K562 treated with DMSO at 1 percent for 24 hours (cell line): Measurements from ENCODE around the gene SMG6. TPM values are rescaled to one million over a fixed set of nuclear protein-coding genes. Genes with fewer than 3 reads are reported as not detected.

Experiments
- total RNA-seq: library from RNA; unstranded; fragments of 300-600 nt; gene quantifications from 2 replicates; pipeline ENCODE4 v1.2.3, GENCODE V29; 2022; ENCODE audit warnings: low read depth; ENCODE audit not compliant: insufficient read depth

SMG6 gene
- 18.9 and 19.3 TPM in 2 replicates for total RNA-seq

GRCh38 chr17:2303204-2304188, at the start of gene SMG6, which contains the start of gene SRR:
Gene SMG6, minus strand, starts transcription at chr17:2303785. Its CDS starts 65 bp downstream, at chr17:2303720.
Gene SRR, plus strand, starts transcription at chr17:2303950. Its CDS starts 11,611 bp downstream, at chr17:2315561.

DNA sequence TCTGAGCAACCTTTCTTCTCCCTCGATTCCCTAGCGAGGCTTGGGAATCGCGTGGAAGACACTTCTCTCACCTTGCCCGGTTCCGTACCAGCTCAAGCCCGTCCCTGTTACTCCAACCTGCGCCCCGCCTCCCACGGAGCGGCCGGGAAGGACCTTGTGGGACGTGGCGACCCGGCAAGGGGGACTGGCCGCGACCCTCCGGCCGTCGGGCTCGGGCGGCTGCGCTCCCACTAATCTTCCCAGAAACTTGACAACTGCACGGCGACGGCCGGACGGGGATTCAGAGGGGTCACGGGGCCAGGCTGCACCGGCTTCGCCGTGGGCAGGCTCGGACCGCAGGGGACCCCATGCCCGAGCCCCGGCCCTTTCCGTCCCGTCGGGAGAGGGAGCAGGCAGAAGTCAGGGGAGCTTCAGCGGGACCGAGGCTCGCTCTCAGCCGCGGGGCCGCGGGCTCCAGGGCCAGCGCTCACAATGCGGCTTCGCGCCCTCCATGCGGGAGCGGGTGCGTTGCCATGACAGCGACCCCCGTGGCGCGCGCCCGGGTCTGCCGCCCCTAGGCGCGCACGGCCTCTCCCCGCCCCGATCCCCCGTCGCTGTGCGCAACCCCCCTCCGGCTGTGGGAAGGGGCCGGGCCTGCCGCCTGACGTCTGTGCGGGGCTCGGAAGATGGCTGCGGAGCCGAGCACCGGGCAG, 33.4 kb upstream of the SMG6 start, which contains the start of gene SGSM2:
Gene SGSM2, plus strand, starts transcription at position 650 of the 692 bp plus-strand sequence. CDS start 188 bp downstream, outside the sequence.

GRCh38 chr17:2336215-2336851, 32.7 kb upstream of the SMG6 start, which contains the start of gene TSR1:
Gene TSR1, minus strand, starts transcription at chr17:2336457. Its CDS starts 30 bp downstream, at chr17:2336427.

DNA sequence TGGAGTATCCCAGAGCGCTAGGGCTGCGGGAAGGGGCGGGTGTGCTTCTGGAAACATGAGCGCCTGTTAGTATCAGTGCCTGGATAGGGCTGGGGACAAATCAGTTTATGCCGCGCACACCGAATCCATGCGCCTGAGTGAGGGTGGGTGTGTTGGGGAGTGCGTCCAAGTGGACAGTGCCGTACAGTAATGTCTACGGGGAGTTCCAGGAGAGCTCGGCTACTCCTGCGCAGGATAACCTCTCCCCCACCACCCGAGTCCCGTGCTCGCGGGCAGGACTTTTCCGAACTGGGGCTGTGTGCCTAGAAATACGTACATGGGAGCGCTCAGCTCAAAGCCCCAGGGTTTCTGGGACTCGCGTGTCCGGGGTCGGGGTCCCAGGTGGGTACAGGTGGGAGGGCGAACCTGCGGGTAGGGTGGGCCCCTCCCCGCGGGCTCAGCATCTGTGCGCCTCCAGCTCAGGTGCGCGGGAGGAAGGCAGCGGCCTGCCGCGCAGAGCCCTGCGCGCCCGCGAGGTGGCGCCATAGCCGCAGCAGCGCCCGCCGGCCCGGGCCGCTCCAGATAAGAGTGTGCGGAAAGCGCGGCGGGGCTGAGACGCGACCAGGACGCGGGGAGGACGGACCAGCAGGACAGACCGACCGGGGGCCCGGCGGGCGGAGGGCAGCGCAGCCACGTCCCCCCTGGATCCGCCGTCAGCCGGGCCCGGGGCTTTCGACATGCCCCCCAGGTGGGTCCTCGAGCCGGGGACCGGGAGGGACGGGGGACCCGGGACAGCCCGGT, 248.9 kb downstream of the SMG6 start, which contains the start of gene HIC1:
Gene HIC1, plus strand, starts transcription at position 592 of the 780 bp plus-strand sequence. CDS start 1,588 bp downstream, outside the sequence.

DNA sequence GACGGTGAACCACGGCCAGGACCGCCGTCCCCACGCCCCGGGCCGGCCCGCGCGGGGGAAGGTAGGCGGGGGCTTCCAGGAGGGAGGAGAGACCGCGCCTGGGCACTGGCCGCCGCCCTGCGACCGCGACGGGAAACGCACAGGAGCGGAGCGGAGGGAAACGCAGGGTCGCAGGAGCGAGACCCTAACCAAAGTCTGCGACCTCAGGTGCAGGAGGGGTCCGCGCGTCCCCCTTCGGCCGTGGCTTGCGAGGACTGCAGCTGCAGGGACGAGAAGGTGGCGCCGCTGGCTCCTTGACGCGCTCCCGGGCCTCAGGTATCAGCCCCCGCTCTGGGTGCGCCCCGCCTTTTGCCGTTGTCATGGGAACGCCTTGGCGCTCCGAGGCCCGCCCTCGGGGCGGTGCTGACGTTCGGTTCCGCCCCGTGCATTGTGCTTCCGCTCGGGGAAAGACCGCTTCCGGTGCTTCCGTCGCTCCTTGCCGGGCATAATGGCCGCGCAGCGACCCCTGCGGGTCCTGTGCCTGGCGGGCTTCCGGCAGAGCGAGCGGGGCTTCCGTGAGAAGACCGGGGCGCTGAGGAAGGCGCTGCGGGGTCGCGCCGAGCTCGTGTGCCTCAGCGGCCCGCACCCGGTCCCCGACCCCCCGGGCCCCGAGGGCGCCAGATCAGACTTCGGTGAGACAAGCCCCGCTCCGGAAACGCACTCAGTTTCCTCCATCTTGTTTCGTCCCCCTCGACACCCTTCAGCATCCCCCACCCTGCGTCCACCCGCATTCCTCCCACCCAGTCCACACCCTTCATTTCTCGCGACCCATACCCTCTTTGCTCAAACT, 261.8 kb downstream of the SMG6 start, which contains the start of gene OVCA2:
Gene OVCA2, plus strand, starts transcription at position 462 of the 829 bp plus-strand sequence. Its CDS starts 26 bp downstream, at position 488.

GRCh38 chr17:2029911-2030778, 273.4 kb downstream of the SMG6 start, which contains the start of gene DPH1:
Gene DPH1, plus strand, starts transcription at chr17:2030153. Its CDS starts 17 bp downstream, at chr17:2030170.

DNA sequence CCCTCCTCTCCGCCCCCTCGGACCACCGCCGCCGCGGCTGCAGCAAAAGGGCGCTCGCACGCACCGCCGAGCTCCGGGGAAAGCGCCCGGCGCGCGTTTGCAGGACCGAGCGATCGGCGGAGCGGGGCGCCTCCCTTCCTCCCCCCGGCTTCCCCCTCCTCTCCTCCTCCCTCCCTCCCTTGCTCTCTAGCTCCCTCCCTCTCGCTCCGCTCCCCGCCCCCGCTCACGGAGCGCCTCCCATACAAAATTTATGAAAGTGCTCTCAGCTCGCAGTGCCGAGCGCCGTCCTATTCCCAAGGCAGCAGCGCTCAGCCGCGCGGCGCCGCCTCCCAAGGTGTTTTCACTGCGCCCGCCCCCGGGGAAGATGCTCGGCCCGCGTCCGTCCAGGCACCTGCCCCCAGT, 278.4 kb downstream of the SMG6 start, which contains the start of gene RTN4RL1:
Gene RTN4RL1, minus strand, starts transcription at position 115 of the 402 bp plus-strand sequence. CDS start 469 bp downstream, outside the sequence.

Other genes starting within 250 kb of the SMG6 start
- gene HIC1, start 248.7 kb downstream of the SMG6 start, total RNA-seq: 0.34 and 0.57 TPM in 2 replicates
- 14.0 and 16.0 TPM in 2 replicates for gene SRR, start 165 bp upstream of the SMG6 start, total RNA-seq
- 12.7 and 15.0 TPM in 2 replicates for gene TSR1, start 32.7 kb upstream of the SMG6 start, total RNA-seq
- gene SGSM2, start 33.7 kb upstream of the SMG6 start, total RNA-seq: 16.3 and 18.0 TPM in 2 replicates
- gene MNT, start 97.3 kb upstream of the SMG6 start, total RNA-seq: 7.8 and 10.4 TPM in 2 replicates
- gene METTL16, start 208.1 kb upstream of the SMG6 start, total RNA-seq: 6.3 and 8.6 TPM in 2 replicates